Fibroblast of villous mesenchyme (primary cell): ENCODE results near the gene NCOA3. TPM values are rescaled to one million over a fixed set of nuclear protein-coding genes. Genes with fewer than 3 reads are reported as not detected.
"Not testable (repeated sequence)": the region's sequence is repeated elsewhere in the genome, so short reads cannot be mapped to it uniquely, and the experiment has no call there.

Experiments
- DNase-seq: peaks from one replicate; pipeline ENCODE4 v3.0.0-alpha.2; 2010; ENCODE audit warnings: low read depth
- H3K4me3 ChIP-seq: 2 replicates; pipeline ENCODE4 v1.5.1; 2011; ENCODE audit warnings: low read depth, mild to moderate bottlenecking, low read length
- total RNA-seq: library from RNA; depleted of rRNA; stranded (reverse); fragments of >200 nt; gene quantifications from 2 replicates; pipeline ENCODE4 v1.2.3, GENCODE V29; 2012
- TF ChIP-seq, protein P1 (sequence below): IDR thresholded peaks from 2 replicates; pipeline ENCODE4 v1.5.1; 2012; ENCODE audit warnings: low read depth, mild to moderate bottlenecking, low read length; ENCODE audit not compliant: insufficient read depth

The NCOA3 gene
- total RNA-seq, 1 donor: 63.0 TPM

DNA sequence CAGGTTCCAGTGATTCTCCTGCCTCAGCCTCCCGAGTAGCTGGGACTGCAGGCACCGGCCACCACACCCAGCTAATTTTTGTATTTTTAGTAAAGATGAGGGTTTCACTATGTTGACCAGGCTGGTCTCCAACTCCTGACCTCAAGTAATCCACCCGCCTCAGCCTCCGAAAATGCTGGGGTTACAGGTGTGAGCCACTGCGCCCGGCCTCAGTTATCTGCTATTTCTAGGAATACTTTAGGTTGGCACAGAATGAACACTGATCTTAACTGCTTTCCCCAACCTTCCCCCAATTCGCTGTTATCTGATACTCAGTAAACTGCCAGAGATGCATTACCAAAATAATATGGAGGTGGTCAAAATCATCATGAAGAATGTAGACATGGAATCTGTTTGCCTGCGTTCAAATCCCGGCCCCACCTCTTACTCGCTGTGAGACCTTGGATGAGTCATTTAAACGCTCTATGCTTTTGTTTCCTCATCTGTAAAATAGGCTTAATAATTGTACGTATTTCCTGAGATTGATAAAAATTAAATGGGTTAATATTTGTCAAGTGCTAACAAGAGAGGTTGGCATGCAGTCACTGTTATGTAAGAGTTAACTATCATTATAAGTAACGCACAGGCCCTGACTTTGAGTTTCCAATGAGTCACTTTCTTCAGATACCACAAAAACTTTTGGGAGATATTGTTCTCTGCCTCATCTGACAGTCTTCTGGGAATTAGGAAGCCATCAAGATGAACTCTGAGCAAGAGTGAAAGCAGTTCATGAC lies 44.5 kb upstream of the NCOA3 start:
- DNase-seq: peak; percentile 27
- TF ChIP-seq, protein P1, sequence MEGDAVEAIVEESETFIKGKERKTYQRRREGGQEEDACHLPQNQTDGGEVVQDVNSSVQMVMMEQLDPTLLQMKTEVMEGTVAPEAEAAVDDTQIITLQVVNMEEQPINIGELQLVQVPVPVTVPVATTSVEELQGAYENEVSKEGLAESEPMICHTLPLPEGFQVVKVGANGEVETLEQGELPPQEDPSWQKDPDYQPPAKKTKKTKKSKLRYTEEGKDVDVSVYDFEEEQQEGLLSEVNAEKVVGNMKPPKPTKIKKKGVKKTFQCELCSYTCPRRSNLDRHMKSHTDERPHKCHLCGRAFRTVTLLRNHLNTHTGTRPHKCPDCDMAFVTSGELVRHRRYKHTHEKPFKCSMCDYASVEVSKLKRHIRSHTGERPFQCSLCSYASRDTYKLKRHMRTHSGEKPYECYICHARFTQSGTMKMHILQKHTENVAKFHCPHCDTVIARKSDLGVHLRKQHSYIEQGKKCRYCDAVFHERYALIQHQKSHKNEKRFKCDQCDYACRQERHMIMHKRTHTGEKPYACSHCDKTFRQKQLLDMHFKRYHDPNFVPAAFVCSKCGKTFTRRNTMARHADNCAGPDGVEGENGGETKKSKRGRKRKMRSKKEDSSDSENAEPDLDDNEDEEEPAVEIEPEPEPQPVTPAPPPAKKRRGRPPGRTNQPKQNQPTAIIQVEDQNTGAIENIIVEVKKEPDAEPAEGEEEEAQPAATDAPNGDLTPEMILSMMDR: no peak
- no peak overlapping the region for H3K4me3 ChIP-seq

DNA sequence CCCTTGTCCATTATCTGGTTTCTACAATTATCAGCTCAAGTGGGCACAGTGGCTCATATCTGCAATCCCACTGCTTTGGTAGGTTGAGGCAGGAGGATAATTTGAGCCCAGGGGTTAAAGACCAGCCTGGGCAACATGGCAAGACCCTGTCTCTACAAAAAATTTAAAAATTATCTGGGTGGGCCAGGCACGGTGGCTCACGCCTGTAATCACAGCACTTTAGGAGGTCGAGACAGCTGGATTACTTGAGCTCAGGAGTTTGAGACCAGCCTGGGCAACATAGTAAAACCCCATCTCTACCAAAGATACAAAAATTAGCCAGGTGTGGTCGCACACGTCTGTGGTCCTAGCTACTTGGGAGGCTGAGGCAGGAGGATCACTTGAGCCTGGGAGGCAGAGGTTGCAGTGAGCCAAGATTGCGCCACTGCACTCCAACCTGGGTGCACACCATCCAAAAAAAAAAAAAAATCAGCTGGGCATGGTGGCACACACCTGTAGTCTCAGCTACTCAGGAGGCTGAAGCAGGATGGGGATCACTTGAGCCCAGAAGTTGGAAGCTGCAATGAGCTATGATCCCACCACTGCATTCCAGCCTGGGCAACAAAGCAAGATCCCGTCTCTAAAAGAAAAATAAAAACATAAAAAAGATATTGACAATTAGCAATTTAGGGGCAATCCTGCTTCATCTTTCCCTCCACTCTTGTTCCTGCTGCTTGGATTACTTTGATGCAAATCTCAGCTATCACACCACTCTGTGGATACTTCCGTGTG lies 43.2 kb upstream of the NCOA3 start:
- DNase-seq, H3K4me3 ChIP-seq: not testable (repeated sequence)

DNA sequence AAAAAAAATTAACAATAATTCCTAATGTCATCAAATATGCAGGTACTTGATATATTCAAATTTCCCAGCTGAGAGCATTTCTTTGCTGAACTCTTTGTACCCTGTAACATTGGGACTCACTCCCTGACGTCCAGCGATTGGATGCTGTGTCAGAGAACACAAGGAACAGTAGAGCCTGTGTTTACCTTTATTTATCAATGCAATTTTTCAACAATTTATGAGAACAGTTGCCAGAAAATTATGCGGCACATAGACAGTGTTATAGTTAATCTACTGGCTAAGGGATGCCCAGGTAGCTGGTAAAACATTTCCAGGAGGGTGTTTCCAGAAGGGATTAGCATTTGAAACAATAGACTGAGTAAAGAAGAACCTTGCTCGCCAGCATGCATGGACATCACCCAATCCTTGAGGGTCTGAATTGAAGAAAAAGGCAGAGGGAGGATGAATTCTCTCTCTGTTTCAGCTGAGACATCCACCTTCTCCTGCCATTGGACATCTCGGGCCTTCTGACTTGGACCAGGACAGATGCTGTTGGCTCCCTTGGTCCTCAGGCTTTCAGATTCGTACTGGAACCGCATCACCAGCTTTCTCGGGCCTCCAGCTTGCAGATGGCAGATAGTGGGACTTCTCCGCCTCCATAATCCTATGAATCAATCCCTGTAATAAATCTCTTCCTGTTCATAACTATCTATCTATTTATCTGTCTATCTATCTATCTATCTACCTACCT lies 42.2 kb upstream of the NCOA3 start:
- DNase-seq: no peak
- H3K4me3 ChIP-seq: no peak overlapping the region
- TF ChIP-seq, protein P1: no peak

DNA sequence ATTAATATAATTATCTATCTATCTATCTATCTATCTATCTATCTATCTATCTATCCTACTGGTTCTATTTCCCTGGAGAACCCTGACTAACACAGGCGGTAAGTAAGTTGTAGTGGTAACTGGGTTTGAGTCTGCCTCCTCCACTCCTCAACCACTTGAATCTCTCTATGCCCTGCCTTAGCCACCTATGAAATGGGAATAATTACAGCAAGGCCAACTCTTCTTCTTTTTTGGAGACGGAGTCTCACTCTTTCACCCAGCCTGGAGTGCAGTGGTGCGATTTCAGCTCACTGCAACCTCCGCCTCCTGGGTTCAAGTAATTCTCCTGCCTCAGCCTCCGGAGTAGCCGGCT lies 41.0 kb upstream of the NCOA3 start:
- DNase-seq, H3K4me3 ChIP-seq: not testable (repeated sequence)

DNA sequence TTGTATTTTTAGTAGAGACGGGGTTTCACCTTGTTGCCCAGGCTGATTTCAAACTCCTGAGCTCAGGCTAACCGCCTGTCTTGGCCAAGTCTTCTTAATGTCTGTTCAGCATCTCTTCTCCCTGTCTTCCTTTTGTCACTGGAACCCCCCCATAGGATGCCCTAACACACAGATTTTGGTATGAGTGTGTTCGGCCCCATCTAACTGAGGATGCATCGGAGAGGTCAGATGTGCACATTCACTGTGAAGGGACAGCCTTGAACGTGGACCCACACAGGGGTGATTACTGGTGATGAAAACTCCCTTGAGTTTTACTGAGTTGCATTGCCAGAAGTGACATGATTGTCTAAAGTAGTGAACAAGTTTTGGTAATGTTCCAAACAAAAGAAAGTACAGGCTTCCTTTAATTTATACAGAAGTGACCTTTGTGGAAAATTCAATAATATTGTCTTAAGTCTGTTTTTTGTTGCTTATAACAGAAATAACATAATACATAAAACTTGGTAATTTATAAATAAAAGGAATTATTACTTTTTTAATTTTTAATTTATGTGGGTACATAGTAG lies 40.5 kb upstream of the NCOA3 start:
- no peak overlapping the region for H3K4me3 ChIP-seq
- TF ChIP-seq, protein P1: no peak
- no peak for DNase-seq

DNA sequence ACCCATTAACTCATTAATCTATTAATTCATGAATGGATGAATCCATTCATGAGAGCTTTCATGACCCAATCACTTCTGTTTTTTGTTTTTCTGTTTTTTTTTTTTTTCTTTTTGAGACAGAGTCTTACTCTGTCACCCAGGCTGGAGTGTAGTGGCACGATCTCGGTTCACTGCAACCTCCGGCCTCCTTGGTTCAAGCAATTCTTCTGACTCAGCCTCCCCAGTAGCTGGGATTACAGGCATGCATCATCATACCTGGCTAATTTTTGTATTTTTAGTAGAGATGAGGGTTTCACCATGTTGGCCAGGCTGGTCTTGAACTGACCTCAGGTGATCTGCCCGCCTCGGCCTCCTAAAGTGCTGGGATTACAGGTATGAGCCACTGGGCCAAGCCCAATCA lies 39.8 kb upstream of the NCOA3 start:
- not testable (repeated sequence) for DNase-seq

DNA sequence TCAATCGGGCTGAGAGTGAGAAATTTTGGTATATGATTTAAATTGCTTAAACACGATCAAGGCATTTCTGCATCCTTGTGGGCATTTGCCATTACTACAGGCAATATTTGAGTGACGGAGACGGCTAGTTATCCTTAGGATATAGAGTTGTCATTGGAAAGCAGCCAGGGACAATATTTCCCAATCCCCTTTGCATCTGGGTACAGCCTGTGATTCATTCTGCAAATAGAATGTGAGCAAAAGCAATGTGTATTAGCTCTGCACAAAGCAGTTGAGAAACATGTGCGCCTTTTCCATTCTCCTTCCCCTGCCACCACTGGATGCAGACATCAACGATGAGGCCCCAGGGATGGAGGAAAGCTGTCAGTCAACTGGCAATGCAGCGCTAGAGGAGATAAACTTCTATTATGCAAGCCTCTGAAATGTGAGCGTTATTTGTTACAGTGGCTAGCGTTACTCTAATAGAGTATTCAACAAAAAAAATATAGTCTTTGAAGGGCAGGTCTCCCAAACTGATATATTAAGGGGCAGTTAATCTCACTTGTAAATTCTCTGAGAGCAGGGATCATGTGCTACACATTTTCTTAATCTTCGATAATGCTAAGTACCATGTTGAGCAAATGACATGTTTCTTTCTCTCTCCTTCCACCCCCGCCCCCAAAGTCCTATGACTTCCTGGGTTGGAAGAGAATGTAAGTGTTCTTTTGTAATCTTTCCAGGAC lies 37.1 kb upstream of the NCOA3 start:
- peak; percentile 98 for DNase-seq
- H3K4me3 ChIP-seq: no peak overlapping the region
- TF ChIP-seq, protein P1: peak; percentile 45

More for the DNA sequence above, 39.8 kb upstream of the NCOA3 start:
- not testable (repeated sequence) for H3K4me3 ChIP-seq
